ENCODE data around the gene CEACAM7.

- TF ChIP-seq CTCF (IDR thresholded peaks at IDR 0.05): peak in 2 of 4 experiments; percentile 23 to 29
- no peak for TF ChIP-seq POLR2AphosphoS5 (IDR thresholded peaks at IDR 0.05)
Measured at GRCh38 chr19:41691268-41691970, 3.3 kb upstream of the CEACAM7 start.

All from sigmoid colon (tissue), 4 donors.